Activated CD8-positive, alpha-beta T cell treated with anti-CD3 and anti-CD28 coated beads, Interleukin-2, amount 10 ng/mL, durations not matched to agents 7 days and 5 days (primary cell): ENCODE results near the gene ERC1. TPM values are rescaled to one million over a fixed set of nuclear protein-coding genes. Genes with fewer than 3 reads are reported as not detected.
"Not testable (repeated sequence)": the region's sequence is repeated elsewhere in the genome, so short reads cannot be mapped to it uniquely, and the experiment has no call there.

Experiments
- ATAC-seq: fragments of 150-1000 bp; cut with Tn5 transposase; one replicate; pipeline ENCODE4 v1.10.0; 2021; ENCODE audit warnings: moderate library complexity
- CTCF ChIA-PET: fragments of 350-600 bp; sonication (Branson Sonifier 250); formaldehyde crosslinking; loops from one replicate; lab custom pipeline; 2021; ENCODE audit warnings: antibody characterized with exemption; lab: Charles Lee
- POLR2A ChIA-PET: fragments of 350-600 bp; sonication (Branson Sonifier 250); formaldehyde crosslinking; loops from one replicate; lab custom pipeline; 2021; ENCODE audit warnings: antibody characterized with exemption; lab: Charles Lee
- DNase-seq: peaks from one replicate; pipeline ENCODE4 v3.0.0-alpha.2; 2020
- H3K27ac Mint-ChIP-seq: one replicate; pipeline ENCODE4 v1.8.0; 2021; ENCODE audit warnings: mild to moderate bottlenecking, mixed read lengths
- H3K27me3 Mint-ChIP-seq: one replicate; pipeline ENCODE4 v1.8.0; 2021; ENCODE audit warnings: low read depth, mixed read lengths
- H3K36me3 Mint-ChIP-seq: one replicate; pipeline ENCODE4 v1.8.0; 2021; ENCODE audit warnings: low read depth, mixed read lengths
- H3K4me1 Mint-ChIP-seq: one replicate; pipeline ENCODE4 v1.8.0; 2021; ENCODE audit warnings: low read depth, mixed read lengths
- H3K4me3 Mint-ChIP-seq: one replicate; pipeline ENCODE4 v1.8.0; 2021; ENCODE audit warnings: mild to moderate bottlenecking, mixed read lengths
- H3K9me3 Mint-ChIP-seq: one replicate; pipeline ENCODE4 v1.8.0; 2022; ENCODE audit warnings: mixed read lengths; ENCODE audit not compliant: insufficient read depth
- total RNA-seq, 2 experiments: library from RNA; stranded (reverse); gene quantifications; one replicate each; pipeline ENCODE4 v1.2.3, GENCODE V29; 2021

Gene ERC1
- total RNA-seq, 2 experiments from 2014 or later, result 25.2 to 32.9 TPM

DNA sequence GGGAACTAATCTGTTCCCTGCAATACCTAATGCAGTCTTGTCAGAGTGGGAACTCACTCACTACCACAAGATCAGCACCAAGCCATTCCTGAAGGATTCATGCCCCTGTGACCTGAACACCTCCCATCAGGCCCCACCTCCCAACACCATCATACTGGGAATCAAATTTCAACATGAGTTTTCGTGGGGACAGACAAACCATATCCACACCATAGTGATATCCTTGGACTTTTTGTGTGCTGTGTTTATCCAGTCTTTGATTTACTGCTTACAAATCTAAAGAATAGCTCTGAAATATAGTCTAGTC is 359.9 kb downstream of the ERC1 start:
- DNase-seq (no peak), ATAC-seq (no peak)
- CTCF ChIA-PET, result no interaction called here
- H3K4me1 Mint-ChIP-seq, result no peaks in the 10 kb centered on the region
- POLR2A ChIA-PET, result no interaction called here
- no peak overlapping the region for H3K27ac Mint-ChIP-seq
- H3K36me3 Mint-ChIP-seq, result no peaks in the 10 kb centered on the region
- no peaks in the 10 kb centered on the region for H3K9me3 Mint-ChIP-seq
- no peak overlapping the region for H3K4me3 Mint-ChIP-seq
- no peaks in the 10 kb centered on the region for H3K27me3 Mint-ChIP-seq

DNA sequence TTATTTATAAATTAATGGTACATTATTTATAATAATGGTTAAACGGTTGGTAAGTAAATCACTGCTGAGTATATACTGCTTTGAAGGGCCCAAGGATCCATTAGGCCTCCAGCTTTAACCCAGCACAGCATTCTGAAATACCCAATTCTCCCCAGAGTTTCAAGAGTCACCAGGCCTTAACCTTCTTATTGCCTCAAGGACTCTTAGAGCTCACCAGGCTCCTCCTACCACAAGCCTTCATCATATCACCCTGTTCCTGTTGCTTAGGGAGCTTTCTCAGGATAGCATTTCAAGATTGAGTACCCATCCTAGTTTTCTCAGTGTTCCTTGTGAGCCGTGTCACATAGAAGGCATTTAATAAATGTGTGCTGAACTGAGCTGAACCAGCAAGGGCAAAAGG is 360.9 kb downstream of the ERC1 start:
- no peaks in the 10 kb centered on the region for H3K36me3 Mint-ChIP-seq
- POLR2A ChIA-PET, result no interaction called here
- ATAC-seq (no peak), DNase-seq (no peak)
- H3K27me3 Mint-ChIP-seq, result no peaks in the 10 kb centered on the region
- CTCF ChIA-PET, result interaction anchor here (1.4 kb wide), 1 partner anchor 232 kb away, joined by 6 read pairs; no protein-coding TSS in a partner anchor
- H3K9me3 Mint-ChIP-seq, result no peaks in the 10 kb centered on the region
- no peak overlapping the region for H3K4me3 Mint-ChIP-seq
- no peak overlapping the region for H3K27ac Mint-ChIP-seq
- H3K4me1 Mint-ChIP-seq, result no peaks in the 10 kb centered on the region

DNA sequence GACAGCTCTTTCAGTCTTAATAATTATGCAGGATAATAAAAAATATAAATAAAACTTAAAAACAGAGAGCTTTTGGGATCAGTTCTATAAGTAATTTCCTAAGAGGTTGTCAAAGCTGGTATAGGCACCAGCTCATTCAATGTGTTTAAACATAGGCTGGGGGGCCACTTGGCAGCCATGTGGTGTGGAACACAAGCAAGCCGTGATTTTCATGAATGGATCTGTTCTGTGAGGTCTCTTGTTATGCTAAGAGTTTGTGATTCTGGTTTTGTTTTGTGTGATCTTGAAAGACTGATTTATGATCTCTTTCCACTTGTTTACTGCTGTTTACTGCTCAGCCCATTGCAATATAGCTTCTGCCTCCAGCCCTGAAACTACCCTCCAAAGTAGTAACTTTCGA is 362.4 kb downstream of the ERC1 start:
- ATAC-seq (no peak), DNase-seq (no peak)
- CTCF ChIA-PET, result no interaction called here
- Mint-ChIP-seq H3K27ac (no peak overlapping the region), H3K4me1 (no peaks in the 10 kb centered on the region), H3K36me3 (no peaks in the 10 kb centered on the region), H3K9me3 (no peaks in the 10 kb centered on the region), H3K4me3 (no peak overlapping the region), H3K27me3 (no peaks in the 10 kb centered on the region)
- POLR2A ChIA-PET, result interaction anchor here (1.0 kb wide), 1 partner anchor 61 kb away, joined by 3 read pairs; no protein-coding TSS in a partner anchor

DNA sequence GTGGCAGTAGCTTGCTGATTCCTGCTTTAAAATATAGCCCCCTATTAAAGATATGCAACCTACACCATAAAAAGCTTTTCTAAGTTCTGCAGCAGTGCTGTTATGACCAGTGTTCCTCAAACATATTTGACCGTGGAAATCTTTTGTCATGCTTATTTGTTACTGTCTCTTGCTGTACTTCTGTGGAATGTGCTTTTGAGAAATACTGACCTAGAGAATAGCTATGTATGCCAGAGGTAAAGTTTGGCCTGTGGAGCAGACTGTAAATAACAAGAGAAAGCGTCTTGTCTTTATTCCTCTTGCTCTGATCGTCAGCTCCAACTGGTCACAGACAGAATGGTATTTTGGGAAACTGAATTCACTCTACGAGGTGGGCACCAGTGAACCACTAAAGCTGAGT is 364.4 kb downstream of the ERC1 start:
- Mint-ChIP-seq H3K36me3 (no peaks in the 10 kb centered on the region), H3K27ac (no peak overlapping the region), H3K9me3 (no peaks in the 10 kb centered on the region), H3K4me1 (no peaks in the 10 kb centered on the region), H3K27me3 (no peaks in the 10 kb centered on the region), H3K4me3 (no peak overlapping the region)
- ATAC-seq, result no peak
- DNase-seq, result no peak
- POLR2A ChIA-PET, result no interaction called here
- CTCF ChIA-PET, result interaction anchor here (0.7 kb wide), 1 partner anchor 10 kb away, joined by 3 read pairs; no protein-coding TSS in a partner anchor

DNA sequence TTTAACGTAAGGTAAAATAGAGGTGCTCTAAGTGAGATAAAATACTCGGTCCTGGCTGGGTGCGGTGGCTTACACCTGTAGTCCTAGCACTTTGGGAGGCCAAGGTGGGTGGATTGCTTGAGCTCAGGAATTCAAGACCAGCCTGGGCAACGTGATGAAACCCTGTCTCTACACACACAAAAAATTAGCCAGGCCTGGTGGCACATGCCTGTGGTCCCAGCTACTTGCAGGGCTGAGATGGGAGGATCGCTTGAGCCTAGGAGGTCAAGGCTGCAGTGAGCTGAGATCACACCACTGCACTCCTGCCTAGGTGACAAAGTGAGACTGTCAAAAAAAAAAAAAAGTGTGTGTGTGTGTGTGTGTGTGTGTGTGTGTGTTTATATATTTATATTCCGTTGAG is 364.8 kb downstream of the ERC1 start:
- H3K27ac Mint-ChIP-seq, DNase-seq, ATAC-seq: not testable (repeated sequence)

DNA sequence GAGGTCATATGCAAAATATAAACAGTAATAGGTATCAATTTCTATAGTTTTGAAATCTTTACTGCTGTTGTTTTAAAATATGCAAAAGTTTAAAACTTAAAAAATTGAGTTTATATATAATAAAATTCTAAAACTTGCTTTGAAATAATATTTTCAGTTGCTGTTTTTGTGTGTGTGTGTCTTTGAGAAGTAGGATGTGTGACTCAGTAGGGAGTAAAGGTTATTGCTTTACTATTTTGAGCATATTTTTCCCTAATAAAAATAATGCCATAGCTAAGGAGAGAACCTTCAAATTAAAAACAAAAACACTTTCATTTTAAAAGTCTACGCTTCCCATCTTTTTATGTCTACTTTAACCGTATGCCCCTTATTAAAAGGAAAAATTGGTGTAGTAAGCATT is 365.3 kb downstream of the ERC1 start:
- Mint-ChIP-seq H3K36me3 (no peaks in the 10 kb centered on the region), H3K27me3 (no peaks in the 10 kb centered on the region), H3K27ac (no peak overlapping the region), H3K9me3 (no peaks in the 10 kb centered on the region), H3K4me1 (no peaks in the 10 kb centered on the region), H3K4me3 (no peak overlapping the region)
- CTCF ChIA-PET, result no interaction called here
- DNase-seq, result no peak
- POLR2A ChIA-PET, result no interaction called here
- ATAC-seq, result no peak

More for the DNA sequence above, 364.8 kb downstream of the ERC1 start:
- H3K4me3 Mint-ChIP-seq, H3K27me3 Mint-ChIP-seq, POLR2A ChIA-PET, H3K4me1 Mint-ChIP-seq, H3K36me3 Mint-ChIP-seq, H3K9me3 Mint-ChIP-seq: not testable (repeated sequence)
- CTCF ChIA-PET, result interaction anchor here (0.7 kb wide), 1 partner anchor 10 kb away, joined by 3 read pairs; no protein-coding TSS in a partner anchor

DNA sequence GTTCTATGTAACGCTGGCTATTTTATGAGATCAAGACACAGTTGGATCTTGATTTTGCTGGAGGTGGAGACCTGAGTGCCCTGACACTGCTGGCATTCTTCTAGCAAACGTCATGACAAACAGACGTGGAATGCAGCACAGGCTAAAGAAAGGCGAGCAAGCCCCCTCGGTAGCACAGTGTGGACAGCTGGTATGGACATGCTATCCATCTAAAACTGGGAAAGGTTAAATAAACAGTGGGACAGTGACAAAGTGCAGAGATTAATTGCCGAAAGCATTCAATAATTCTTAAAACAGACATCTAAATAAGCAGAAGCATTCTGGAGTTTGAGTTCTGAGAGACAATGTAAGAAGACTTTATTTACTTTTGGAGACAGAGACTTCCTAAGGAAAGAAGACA is 366.1 kb downstream of the ERC1 start:
- H3K27me3 Mint-ChIP-seq, result no peaks in the 10 kb centered on the region
- CTCF ChIA-PET, result interaction anchor here (1.7 kb wide), 1 partner anchor 8 kb away, joined by 4 read pairs; no protein-coding TSS in a partner anchor
- H3K9me3 Mint-ChIP-seq, result no peaks in the 10 kb centered on the region
- ATAC-seq (no peak), DNase-seq (no peak)
- no peaks in the 10 kb centered on the region for H3K4me1 Mint-ChIP-seq
- H3K36me3 Mint-ChIP-seq, result no peaks in the 10 kb centered on the region
- H3K27ac Mint-ChIP-seq, result no peak overlapping the region
- POLR2A ChIA-PET, result no interaction called here
- no peak overlapping the region for H3K4me3 Mint-ChIP-seq

DNA sequence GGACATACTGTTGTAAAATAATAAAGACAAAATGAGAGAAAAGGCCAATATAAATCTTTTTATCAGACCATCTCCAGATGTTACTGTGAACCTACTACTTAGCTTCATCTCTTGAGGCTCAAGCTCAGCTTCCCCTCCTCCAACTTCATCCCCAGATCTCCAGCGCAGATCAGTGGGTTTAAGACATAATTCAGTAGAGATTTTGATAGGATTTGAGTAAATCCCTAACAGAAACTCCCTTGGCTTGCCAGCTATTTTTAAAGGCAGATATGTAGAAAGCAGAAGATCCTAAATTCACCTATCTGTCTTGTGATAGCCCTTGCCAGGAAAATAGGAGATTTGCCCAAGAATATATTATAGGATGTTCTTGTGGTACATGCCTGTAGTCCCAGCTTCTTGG is 366.7 kb downstream of the ERC1 start:
- Mint-ChIP-seq H3K9me3 (no peaks in the 10 kb centered on the region), H3K27me3 (no peaks in the 10 kb centered on the region), H3K4me1 (no peaks in the 10 kb centered on the region), H3K27ac (no peak overlapping the region), H3K4me3 (no peak overlapping the region), H3K36me3 (no peaks in the 10 kb centered on the region)
- POLR2A ChIA-PET, result no interaction called here
- CTCF ChIA-PET, result interaction anchor here (1.7 kb wide), 1 partner anchor 9 kb away, joined by 4 read pairs; no protein-coding TSS in a partner anchor
- no peak for ATAC-seq
- DNase-seq, result no peak

DNA sequence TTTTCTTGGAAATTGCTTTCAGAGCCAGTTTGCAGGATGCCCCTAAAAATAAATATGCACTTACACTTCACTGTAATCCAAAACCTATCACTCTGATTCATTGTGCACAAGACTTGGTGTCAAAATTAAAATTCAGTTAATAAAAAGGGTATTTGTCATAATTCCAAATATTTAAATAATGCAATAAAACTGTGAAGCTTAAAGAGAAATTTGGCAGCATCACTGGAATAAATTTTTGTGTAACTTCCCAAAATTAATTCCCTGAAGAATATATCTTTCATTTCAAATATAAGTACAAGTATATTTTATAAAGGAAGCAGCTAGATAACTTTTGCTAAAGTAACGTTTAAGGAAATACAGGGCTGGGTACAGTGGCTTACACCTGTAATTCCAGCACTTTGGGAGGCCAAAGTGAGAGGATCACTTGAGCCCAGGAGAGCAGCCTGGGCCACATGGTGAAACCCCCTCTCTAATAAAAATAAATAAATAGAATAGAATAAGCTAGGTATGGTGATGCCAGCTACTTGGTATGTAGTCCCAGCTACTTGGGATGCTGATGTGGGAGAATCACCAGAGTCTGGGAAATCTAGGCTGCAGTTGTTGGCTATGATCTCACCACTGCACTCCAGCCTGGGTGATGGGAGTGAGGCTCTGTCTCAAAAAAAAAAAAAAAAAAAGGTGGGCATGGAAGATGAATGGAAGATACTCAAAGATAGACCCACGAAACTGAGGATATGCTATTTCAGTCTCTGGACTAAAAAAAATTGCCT is 369.6 kb downstream of the ERC1 start:
- ChIA-PET POLR2A (no interaction called here), CTCF (no interaction called here)
- no peaks in the 10 kb centered on the region for H3K27me3 Mint-ChIP-seq
- DNase-seq, result no peak
- no peak overlapping the region for H3K27ac Mint-ChIP-seq
- H3K4me1 Mint-ChIP-seq, result no peaks in the 10 kb centered on the region
- H3K36me3 Mint-ChIP-seq, result no peaks in the 10 kb centered on the region
- no peak overlapping the region for H3K4me3 Mint-ChIP-seq
- no peak for ATAC-seq
- peaks cover 4% of the 10 kb centered on the region for H3K9me3 Mint-ChIP-seq

DNA sequence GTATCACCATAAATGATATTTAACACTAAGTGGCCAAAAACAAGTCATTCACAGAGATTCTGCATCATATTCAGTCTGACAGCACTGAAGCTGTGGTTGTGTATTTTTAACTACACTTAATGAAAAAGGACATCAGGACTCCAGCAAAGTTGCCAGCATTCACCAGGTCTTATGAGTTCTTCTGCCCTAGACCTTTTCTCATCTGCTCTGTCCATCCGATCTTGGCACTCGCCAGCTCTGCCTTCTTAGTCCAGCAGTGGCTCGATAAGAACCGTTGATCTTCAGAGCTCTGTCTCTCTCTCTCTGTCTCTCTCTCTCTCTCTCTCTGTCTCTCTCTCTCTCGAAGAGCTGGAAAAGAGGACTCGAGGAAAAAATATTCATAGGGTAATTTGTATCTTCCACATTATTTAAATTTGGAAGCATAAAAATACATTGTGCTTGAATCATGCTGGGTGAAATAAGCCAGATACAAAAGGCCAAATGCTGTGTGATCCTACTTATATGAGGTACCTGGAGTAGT is 371.2 kb downstream of the ERC1 start:
- Mint-ChIP-seq H3K27ac (no peak overlapping the region), H3K4me1 (no peaks in the 10 kb centered on the region), H3K27me3 (no peaks in the 10 kb centered on the region), H3K9me3 (peaks cover 6% of the 10 kb centered on the region), H3K4me3 (no peak overlapping the region), H3K36me3 (no peaks in the 10 kb centered on the region)
- DNase-seq (no peak), ATAC-seq (no peak)
- POLR2A ChIA-PET, result interaction anchor here (0.6 kb wide), 1 partner anchor 64 kb away, joined by 3 read pairs; no protein-coding TSS in a partner anchor
- CTCF ChIA-PET, result no interaction called here

DNA sequence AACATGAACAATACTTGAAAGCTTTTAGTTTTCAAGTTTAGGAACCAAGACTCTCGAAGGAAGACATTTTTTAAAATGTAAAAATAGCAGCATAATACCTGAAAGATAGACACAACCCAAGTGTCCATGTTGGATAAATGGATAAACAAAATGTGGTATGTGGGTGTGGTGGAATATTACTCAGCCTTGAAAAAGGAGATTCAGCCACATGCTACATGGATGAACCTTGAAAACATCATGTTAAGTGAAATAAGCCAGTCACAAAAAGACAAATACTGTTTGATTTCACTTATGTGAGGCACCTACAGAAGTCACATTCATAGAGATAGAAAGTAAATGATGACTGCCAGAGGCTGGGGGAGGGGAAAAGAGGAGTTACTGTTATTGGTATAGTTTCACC is 374.7 kb downstream of the ERC1 start:
- no peaks in the 10 kb centered on the region for H3K4me1 Mint-ChIP-seq
- peaks cover 6% of the 10 kb centered on the region for H3K9me3 Mint-ChIP-seq
- H3K36me3 Mint-ChIP-seq, result no peaks in the 10 kb centered on the region
- CTCF ChIA-PET, result no interaction called here
- ATAC-seq (no peak), DNase-seq (no peak)
- no peaks in the 10 kb centered on the region for H3K27me3 Mint-ChIP-seq
- H3K4me3 Mint-ChIP-seq, result no peak overlapping the region
- H3K27ac Mint-ChIP-seq, result no peak overlapping the region
- POLR2A ChIA-PET, result interaction anchor here (1.0 kb wide), 1 partner anchor 197 kb away, joined by 3 read pairs; no protein-coding TSS in a partner anchor
